8988T (cell line): ENCODE data around the gene TMC5.
"Not testable (repeated sequence)": the region's sequence is repeated elsewhere in the genome, so short reads cannot be mapped to it uniquely, and the experiment has no call there.

Source experiments
- DNase-seq: peaks from one replicate; pipeline ENCODE4 v3.0.0; 2011

Gene TMC5

GRCh38 chr16:19417640-19418039 is at the start of gene TMC5:
Gene TMC5 (plus strand): TSS chr16:19417883. CDS start chr16:19440039, 22,156 bp downstream.
- DNase-seq, result no peak

- not testable (repeated sequence) for DNase-seq
These were observed 45.1 kb upstream of the TMC5 start for GRCh38 chr16:19372541-19372940.

GRCh38 chr16:19374402-19374801 is 43.3 kb upstream of the TMC5 start:
- no peak for DNase-seq

- peak; percentile 28 for DNase-seq
These were observed 42.0 kb upstream of the TMC5 start for GRCh38 chr16:19375561-19376158.

- no peak for DNase-seq
These were observed 39.8 kb upstream of the TMC5 start for GRCh38 chr16:19377864-19378263.

- DNase-seq, result no peak
These were observed 39.2 kb upstream of the TMC5 start for GRCh38 chr16:19378511-19378910.

- no peak for DNase-seq
These were observed 37.8 kb upstream of the TMC5 start for GRCh38 chr16:19379838-19380237.

GRCh38 chr16:19380328-19380727 is 37.4 kb upstream of the TMC5 start:
- DNase-seq, result no peak

- DNase-seq, result no peak
These were observed 35.4 kb upstream of the TMC5 start for GRCh38 chr16:19382084-19382801.

GRCh38 chr16:19382887-19383816 is 34.5 kb upstream of the TMC5 start:
- DNase-seq, result no peak

- peak; percentile 14 for DNase-seq
These were observed 33.0 kb upstream of the TMC5 start for GRCh38 chr16:19384656-19385055.

- DNase-seq, result no peak
These were observed 31.2 kb upstream of the TMC5 start for GRCh38 chr16:19386525-19386924.

- peak; percentile 10 for DNase-seq
These were observed 28.4 kb upstream of the TMC5 start for GRCh38 chr16:19389246-19389645.

- DNase-seq, result not testable (repeated sequence)
These were observed 26.4 kb upstream of the TMC5 start for GRCh38 chr16:19391185-19391776.

- no peak for DNase-seq
These were observed 25.3 kb upstream of the TMC5 start for GRCh38 chr16:19392352-19392751.

- DNase-seq, result no peak
These were observed 24.2 kb upstream of the TMC5 start for GRCh38 chr16:19393226-19394111.

- not testable (repeated sequence) for DNase-seq
These were observed 21.9 kb upstream of the TMC5 start for GRCh38 chr16:19395646-19396267.

- DNase-seq, result no peak
These were observed 21.1 kb upstream of the TMC5 start for GRCh38 chr16:19396555-19397011.

- DNase-seq, result not testable (repeated sequence)
These were observed 20.3 kb upstream of the TMC5 start for GRCh38 chr16:19397373-19397772.

GRCh38 chr16:19400711-19401110 is 17.0 kb upstream of the TMC5 start:
- no peak for DNase-seq

GRCh38 chr16:19406891-19407491 is 10.7 kb upstream of the TMC5 start:
- DNase-seq, result no peak
